ENCODE results near the gene PKLR.
A peak's percentile ranks its signal among the peaks of the same experiment; 100 is the strongest.
"Not testable (repeated sequence)": the region's sequence is repeated elsewhere in the genome, so short reads cannot be mapped to it uniquely, and the experiment has no call there.

The PKLR gene

GRCh38 chr1:155316922-155317321 lies 15.7 kb upstream of the PKLR start:
- DNase-seq = no peak

- DNase-seq = no peak
Measured at GRCh38 chr1:155313261-155313660, 12.0 kb upstream of the PKLR start.

GRCh38 chr1:155309423-155310021 lies 8.3 kb upstream of the PKLR start:
- DNase-seq = no peak

- peak; percentile 99 for DNase-seq
Measured at GRCh38 chr1:155308493-155309422, 7.5 kb upstream of the PKLR start, which contains the start of gene FDPS. Gene FDPS, plus strand, starts transcription at chr1:155308866. Its CDS starts 924 bp downstream, at chr1:155309790.

- no peak for DNase-seq
Measured at GRCh38 chr1:155307247-155307740, 6.1 kb upstream of the PKLR start.

- no peak for DNase-seq
Measured at GRCh38 chr1:155305881-155306391, 4.7 kb upstream of the PKLR start.

- no peak for DNase-seq
Measured at GRCh38 chr1:155304558-155305063, 3.4 kb upstream of the PKLR start.

- DNase-seq = no peak
Measured at GRCh38 chr1:155300553-155301329, 497 bp downstream of the PKLR start.

GRCh38 chr1:155300024-155300423 lies 1.2 kb downstream of the PKLR start:
- no peak for DNase-seq

- DNase-seq = no peak
Measured at GRCh38 chr1:155297384-155297783, 3.9 kb downstream of the PKLR start.

GRCh38 chr1:155296661-155297060 lies 4.6 kb downstream of the PKLR start:
- no peak for DNase-seq

GRCh38 chr1:155295942-155296267 lies 5.3 kb downstream of the PKLR start:
- DNase-seq = no peak

- DNase-seq = no peak
Measured at GRCh38 chr1:155295183-155295941, 5.9 kb downstream of the PKLR start.

- no peak for DNase-seq
Measured at GRCh38 chr1:155294520-155295182, 6.6 kb downstream of the PKLR start.

GRCh38 chr1:155293086-155293749 lies 8.0 kb downstream of the PKLR start:
- no peak for DNase-seq

- DNase-seq = not testable (repeated sequence)
Measured at GRCh38 chr1:155291006-155291405, 10.2 kb downstream of the PKLR start.

GRCh38 chr1:155287987-155288543 lies 13.2 kb downstream of the PKLR start:
- no peak for DNase-seq

- no peak for DNase-seq
Measured at GRCh38 chr1:155286544-155286943, 14.7 kb downstream of the PKLR start.

GRCh38 chr1:155285631-155286044 lies 15.6 kb downstream of the PKLR start:
- no peak for DNase-seq

GRCh38 chr1:155285063-155285462 lies 16.2 kb downstream of the PKLR start:
- no peak for DNase-seq

GRCh38 chr1:155284476-155284875 lies 16.8 kb downstream of the PKLR start:
- DNase-seq = no peak

Data from SIG-M5 (cell line).